Caco-2 (cell line): ENCODE measurements around the gene RNU1-3. TPM values are rescaled to one million over a fixed set of nuclear protein-coding genes. Genes with fewer than 3 reads are reported as not detected.
"Not testable (repeated sequence)": the region's sequence is repeated elsewhere in the genome, so short reads cannot be mapped to it uniquely, and the experiment has no call there.

ENCODE experiments used
- BruUV-seq: library from RNA; stranded (reverse); fragments of 400-500 nt; replicated peaks from 2 replicates; lab custom pipeline; 2021; lab: Mats Ljungman, UMichigan
- CTCF ChIA-PET: fragments of 300-600 bp; sonication (Branson Sonifier 250); formaldehyde crosslinking; loops from one replicate; lab custom pipeline; 2022; ENCODE audit warnings: antibody characterized with exemption; lab: Charles Lee
- POLR2A ChIA-PET: fragments of 300-600 bp; sonication (Branson Sonifier 250); formaldehyde crosslinking; loops from one replicate; lab custom pipeline; 2022; ENCODE audit warnings: antibody characterized with exemption; lab: Charles Lee
- DNase-seq, 2 experiments: peaks; one replicate each; pipeline versions ENCODE4 v3.0.0 to v3.0.0-alpha.2; 2020 to 2022
- H3K27me3 ChIP-seq: replicated peaks from 2 replicates; pipeline ENCODE4 v1.6.0; 2011; ENCODE audit warnings: low read length; ENCODE audit not compliant: control insufficient read depth, insufficient read depth
- H3K36me3 ChIP-seq: 2 replicates; pipeline ENCODE4 v1.5.1; 2011; ENCODE audit warnings: low read length; ENCODE audit not compliant: control insufficient read depth, insufficient read depth
- H3K4me1 ChIP-seq: fragments of 250-450 bp; sonication (Bioruptor Pico); 2 replicates; pipeline ENCODE4 v1.5.1; 2020; ENCODE audit warnings: mild to moderate bottlenecking
- H3K4me3 ChIP-seq: 2 replicates; pipeline ENCODE4 v1.5.1; 2011; ENCODE audit warnings: low read depth, mild to moderate bottlenecking, control low read depth, low read length
- H3K9me3 ChIP-seq: fragments of 250-450 bp; sonication (Bioruptor Pico); 2 replicates; pipeline ENCODE4 v1.5.1; 2020; ENCODE audit warnings: mild to moderate bottlenecking, moderate library complexity
- H3K27ac Mint-ChIP-seq: one replicate; pipeline ENCODE4 v1.8.0; 2022; ENCODE audit warnings: mixed read lengths; ENCODE audit not compliant: unreplicated experiment
- H3K27me3 Mint-ChIP-seq: one replicate; pipeline ENCODE4 v1.8.0; 2022; ENCODE audit warnings: mixed read lengths; ENCODE audit not compliant: insufficient read depth, unreplicated experiment
- H3K36me3 Mint-ChIP-seq: one replicate; pipeline ENCODE4 v1.8.0; 2022; ENCODE audit warnings: mild to moderate bottlenecking, mixed read lengths; ENCODE audit not compliant: insufficient read depth, unreplicated experiment
- H3K4me1 Mint-ChIP-seq: one replicate; pipeline ENCODE4 v1.8.0; 2022; ENCODE audit warnings: low read depth, mixed read lengths; ENCODE audit not compliant: unreplicated experiment
- H3K4me3 Mint-ChIP-seq: one replicate; pipeline ENCODE4 v1.8.0; 2022; ENCODE audit warnings: mild to moderate bottlenecking, moderate library complexity, mixed read lengths; ENCODE audit not compliant: unreplicated experiment
- H3K9me3 Mint-ChIP-seq: one replicate; pipeline ENCODE4 v1.8.0; 2022; ENCODE audit warnings: mixed read lengths; ENCODE audit not compliant: unreplicated experiment
- intact Hi-C: fragments of 100-400 bp; cut with micrococcal nuclease; formaldehyde crosslinking; loops from one replicate; pipeline ENCODE4 v1.10.0; 2022; ENCODE audit not compliant: unreplicated experiment
- total RNA-seq: library from RNA; stranded (reverse); gene quantifications from 2 replicates; pipeline ENCODE4 v1.2.3, GENCODE V29; 2022
- TF ChIP-seq, protein P1 (sequence below), 2 experiments: fragments of 200-600 bp in 1 of 2; IDR thresholded peaks; 1 replicate in 1 of 2; 2 replicates in 1 of 2; pipeline versions ENCODE4 v1.5.1 to v1.8.0; 2011 to 2022; ENCODE audit warnings: antibody characterized with exemption in 1 of 2, control low read depth in 1 of 2, inconsistent platforms in 1 of 2, low read depth in 1 of 2, low read length in 1 of 2, mild to moderate bottlenecking in 1 of 2, moderate library complexity in 1 of 2; ENCODE audit not compliant: insufficient read depth in 1 of 2, severe bottlenecking in 1 of 2, unreplicated experiment in 1 of 2

The RNU1-3 gene
- total RNA-seq, 1 experiment from 2014 or later, result 1,622 TPM

GRCh38 chr1:16707130-16708093 is 40.7 kb upstream of the RNU1-3 start:
- CTCF ChIA-PET, result interaction anchor here (0.6 to 2.2 kb wide), 10 partner anchors 16 to 731 kb away, joined by 3 to 8 read pairs (median 5); partner anchors contain the start of gene NBPF1
- H3K4me1 ChIP-seq, BruUV-seq, H3K27me3 Mint-ChIP-seq, H3K9me3 Mint-ChIP-seq, H3K36me3 ChIP-seq, H3K36me3 Mint-ChIP-seq, H3K4me1 Mint-ChIP-seq, H3K27me3 ChIP-seq, H3K9me3 ChIP-seq, intact Hi-C loops, H3K27ac Mint-ChIP-seq: not testable (repeated sequence)
- POLR2A ChIA-PET, result interaction anchor here (1.2 kb wide), 1 partner anchor 198 kb away, joined by 4 read pairs; no protein-coding TSS in a partner anchor
- peak overlapping the region; percentile 43 for H3K4me3 Mint-ChIP-seq
- DNase-seq, result peak in 1 of 2 experiments; percentile 59
- H3K4me3 ChIP-seq, result peak overlapping the region; percentile 49
- TF ChIP-seq, protein P1, sequence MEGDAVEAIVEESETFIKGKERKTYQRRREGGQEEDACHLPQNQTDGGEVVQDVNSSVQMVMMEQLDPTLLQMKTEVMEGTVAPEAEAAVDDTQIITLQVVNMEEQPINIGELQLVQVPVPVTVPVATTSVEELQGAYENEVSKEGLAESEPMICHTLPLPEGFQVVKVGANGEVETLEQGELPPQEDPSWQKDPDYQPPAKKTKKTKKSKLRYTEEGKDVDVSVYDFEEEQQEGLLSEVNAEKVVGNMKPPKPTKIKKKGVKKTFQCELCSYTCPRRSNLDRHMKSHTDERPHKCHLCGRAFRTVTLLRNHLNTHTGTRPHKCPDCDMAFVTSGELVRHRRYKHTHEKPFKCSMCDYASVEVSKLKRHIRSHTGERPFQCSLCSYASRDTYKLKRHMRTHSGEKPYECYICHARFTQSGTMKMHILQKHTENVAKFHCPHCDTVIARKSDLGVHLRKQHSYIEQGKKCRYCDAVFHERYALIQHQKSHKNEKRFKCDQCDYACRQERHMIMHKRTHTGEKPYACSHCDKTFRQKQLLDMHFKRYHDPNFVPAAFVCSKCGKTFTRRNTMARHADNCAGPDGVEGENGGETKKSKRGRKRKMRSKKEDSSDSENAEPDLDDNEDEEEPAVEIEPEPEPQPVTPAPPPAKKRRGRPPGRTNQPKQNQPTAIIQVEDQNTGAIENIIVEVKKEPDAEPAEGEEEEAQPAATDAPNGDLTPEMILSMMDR (IDR thresholded peaks at IDR 0.05; ENCODE audit: insufficient read depth in 1 of 2, low read depth in 1 of 2, low read length in 1 of 2, severe bottlenecking in 1 of 2, unreplicated experiment in 1 of 2), result peak in 1 of 2 experiments; percentile 12

- POLR2A ChIA-PET, H3K4me1 Mint-ChIP-seq, H3K36me3 ChIP-seq, CTCF ChIA-PET, H3K36me3 Mint-ChIP-seq, H3K27ac Mint-ChIP-seq, DNase-seq, H3K4me3 Mint-ChIP-seq, H3K27me3 Mint-ChIP-seq, BruUV-seq, H3K9me3 ChIP-seq, H3K4me1 ChIP-seq, intact Hi-C loops, H3K9me3 Mint-ChIP-seq, H3K27me3 ChIP-seq, H3K4me3 ChIP-seq: not testable (repeated sequence)
Observed at GRCh38 chr1:16706302-16706701, 39.6 kb upstream of the RNU1-3 start.

DNA sequence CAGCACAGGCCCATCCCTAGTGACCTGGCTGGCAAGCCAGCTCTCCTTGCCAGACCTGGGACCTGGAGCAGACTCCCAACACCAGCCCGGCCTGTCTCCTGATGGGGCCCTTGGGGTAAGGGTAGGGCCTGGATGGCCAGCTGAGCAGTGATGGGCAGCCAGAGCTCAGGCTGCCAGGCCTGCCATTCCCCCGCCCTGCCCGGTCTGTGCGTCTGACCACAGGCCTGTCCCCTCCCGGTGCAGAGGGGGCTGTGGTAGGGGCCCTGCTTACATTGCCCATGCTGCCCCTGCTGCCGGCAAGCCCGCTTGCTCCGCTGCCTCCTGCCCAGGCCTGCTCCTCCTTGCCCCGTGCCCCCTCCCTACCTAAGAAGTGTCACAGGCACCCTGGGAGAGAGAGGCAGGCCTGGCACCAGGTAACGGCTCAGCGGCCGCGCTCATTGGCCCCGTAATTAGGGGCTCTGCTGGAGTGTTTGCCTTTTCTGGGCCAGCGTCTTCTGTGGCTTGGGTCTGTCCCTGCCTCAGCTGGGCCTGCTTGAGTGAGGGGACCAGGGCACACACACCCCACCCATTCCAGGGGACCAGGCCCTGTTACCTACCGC is 37.9 kb upstream of the RNU1-3 start:
- intact Hi-C loops, BruUV-seq: not testable (repeated sequence)

GRCh38 chr1:16704076-16704475 is 37.3 kb upstream of the RNU1-3 start:
- POLR2A ChIA-PET, H3K4me3 ChIP-seq, H3K27me3 ChIP-seq, H3K4me3 Mint-ChIP-seq, H3K27ac Mint-ChIP-seq, H3K36me3 Mint-ChIP-seq, BruUV-seq, intact Hi-C loops, H3K9me3 ChIP-seq, CTCF ChIA-PET, H3K9me3 Mint-ChIP-seq, H3K27me3 Mint-ChIP-seq, DNase-seq, H3K4me1 Mint-ChIP-seq, H3K4me1 ChIP-seq, H3K36me3 ChIP-seq: not testable (repeated sequence)

More for the DNA sequence above, 37.9 kb upstream of the RNU1-3 start:
- H3K9me3 ChIP-seq, POLR2A ChIA-PET, H3K27me3 ChIP-seq, H3K9me3 Mint-ChIP-seq, H3K4me1 Mint-ChIP-seq, H3K4me3 ChIP-seq, H3K27ac Mint-ChIP-seq, H3K4me1 ChIP-seq, H3K36me3 Mint-ChIP-seq, H3K27me3 Mint-ChIP-seq, H3K4me3 Mint-ChIP-seq, H3K36me3 ChIP-seq, DNase-seq: not testable (repeated sequence)
- CTCF ChIA-PET, result interaction anchor here (0.8 to 1.1 kb wide), 2 partner anchors 13 to 80 kb away, joined by 3 to 4 read pairs; no protein-coding TSS in a partner anchor

DNA sequence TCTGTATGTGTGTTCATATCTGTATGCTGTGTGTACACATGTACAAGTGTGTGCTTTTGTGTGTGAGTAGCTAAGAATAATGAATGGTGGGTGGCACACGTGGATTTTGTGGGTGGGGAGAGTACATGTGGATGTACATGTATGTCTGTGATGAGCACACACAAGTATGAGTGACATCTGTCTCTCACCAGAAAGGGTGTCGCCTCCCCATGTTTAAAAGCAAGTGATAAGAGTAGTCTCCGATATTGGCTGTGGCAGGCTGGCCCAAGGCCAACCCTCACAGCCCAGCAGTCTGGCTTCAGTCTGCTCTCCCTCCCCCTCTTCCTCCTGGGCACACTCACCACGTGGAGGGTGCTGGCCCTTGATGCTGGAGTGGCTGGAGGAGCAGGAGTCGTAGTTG is 36.9 kb upstream of the RNU1-3 start:
- POLR2A ChIA-PET, result not testable (repeated sequence)

DNA sequence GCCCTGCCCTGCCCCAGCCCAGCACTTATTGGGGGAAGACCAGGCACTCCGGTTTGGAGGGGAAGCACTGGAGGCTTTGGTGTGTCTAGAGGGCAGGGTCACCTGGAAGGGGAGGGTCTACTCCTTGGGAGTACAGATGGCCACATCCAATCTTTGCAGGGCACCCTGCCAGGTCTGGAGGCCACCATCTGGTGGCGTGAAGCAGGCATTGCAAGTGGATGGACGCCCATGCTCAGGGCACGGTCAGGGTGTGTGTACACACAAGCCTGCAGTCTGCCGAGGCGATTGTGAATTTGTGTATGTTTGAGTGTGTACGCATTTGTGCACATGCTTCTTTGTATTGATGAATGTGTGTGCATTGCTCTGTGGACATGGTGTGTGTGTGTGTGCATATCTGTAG is 36.4 kb upstream of the RNU1-3 start:
- DNase-seq, H3K27ac Mint-ChIP-seq, H3K4me3 ChIP-seq, H3K36me3 Mint-ChIP-seq, H3K9me3 ChIP-seq, H3K4me1 Mint-ChIP-seq, H3K27me3 ChIP-seq, H3K9me3 Mint-ChIP-seq, BruUV-seq, CTCF ChIA-PET, POLR2A ChIA-PET, H3K4me3 Mint-ChIP-seq, intact Hi-C loops, H3K4me1 ChIP-seq, H3K27me3 Mint-ChIP-seq, H3K36me3 ChIP-seq: not testable (repeated sequence)

More for the DNA sequence above, 36.9 kb upstream of the RNU1-3 start:
- H3K27me3 Mint-ChIP-seq, H3K9me3 Mint-ChIP-seq, intact Hi-C loops, H3K36me3 Mint-ChIP-seq, BruUV-seq, H3K4me1 ChIP-seq, CTCF ChIA-PET, H3K27me3 ChIP-seq, H3K9me3 ChIP-seq, DNase-seq, H3K4me3 ChIP-seq, H3K4me1 Mint-ChIP-seq, H3K4me3 Mint-ChIP-seq, H3K27ac Mint-ChIP-seq, H3K36me3 ChIP-seq: not testable (repeated sequence)
